GM21576 (cell line): Measurements from ENCODE around the gene TBRG4.

ENCODE experiments used
- ATAC-seq: cut with Tn5 transposase; IDR thresholded peaks from one replicate; pipeline ENCODE4 v1.9.1; 2021; ENCODE audit warnings: mild to moderate bottlenecking, moderate library complexity; ENCODE audit not compliant: unreplicated experiment

The TBRG4 gene

GRCh38 chr7:45145881-45146280 is 34.4 kb upstream of the TBRG4 start:
- no peak for ATAC-seq

- ATAC-seq = no peak
Measured at GRCh38 chr7:45143616-45144015, 32.1 kb upstream of the TBRG4 start.

GRCh38 chr7:45140827-45141226 is 29.3 kb upstream of the TBRG4 start:
- no peak for ATAC-seq

- ATAC-seq = no peak
Measured at GRCh38 chr7:45138433-45139267, 27.2 kb upstream of the TBRG4 start.

- no peak for ATAC-seq
Measured at GRCh38 chr7:45136106-45137060, 24.9 kb upstream of the TBRG4 start.

- ATAC-seq = no peak
Measured at GRCh38 chr7:45133877-45134276, 22.4 kb upstream of the TBRG4 start.

GRCh38 chr7:45133352-45133751 is 21.9 kb upstream of the TBRG4 start:
- no peak for ATAC-seq

GRCh38 chr7:45132708-45133320 is 21.3 kb upstream of the TBRG4 start:
- no peak for ATAC-seq

- ATAC-seq = no peak
Measured at GRCh38 chr7:45131891-45132290, 20.4 kb upstream of the TBRG4 start.

GRCh38 chr7:45130910-45131309 is 19.4 kb upstream of the TBRG4 start:
- no peak for ATAC-seq

- ATAC-seq = no peak
Measured at GRCh38 chr7:45129906-45130305, 18.4 kb upstream of the TBRG4 start.

GRCh38 chr7:45129181-45129800 is 17.8 kb upstream of the TBRG4 start:
- no peak for ATAC-seq

GRCh38 chr7:45126920-45127319 is 15.4 kb upstream of the TBRG4 start:
- no peak for ATAC-seq

GRCh38 chr7:45126201-45126600 is 14.7 kb upstream of the TBRG4 start:
- no peak for ATAC-seq

GRCh38 chr7:45125193-45125904 is 13.9 kb upstream of the TBRG4 start:
- ATAC-seq = no peak

GRCh38 chr7:45123913-45124710 is 12.6 kb upstream of the TBRG4 start:
- no peak for ATAC-seq

GRCh38 chr7:45122975-45123860 is 11.7 kb upstream of the TBRG4 start:
- no peak for ATAC-seq

GRCh38 chr7:45119550-45119949 is 8.1 kb upstream of the TBRG4 start:
- ATAC-seq = no peak
